Suppressor macrophage treated with lipopolysaccharide for 1 hour (primary cell): ENCODE measurements around the gene TERT.
A peak's percentile ranks its signal among the peaks of the same experiment; 100 is the strongest.

ENCODE experiments used
- DNase-seq, 3 donors: peaks; one replicate each; pipeline ENCODE4 v3.0.0-alpha.2; 2020 to 2022

The TERT gene

DNA sequence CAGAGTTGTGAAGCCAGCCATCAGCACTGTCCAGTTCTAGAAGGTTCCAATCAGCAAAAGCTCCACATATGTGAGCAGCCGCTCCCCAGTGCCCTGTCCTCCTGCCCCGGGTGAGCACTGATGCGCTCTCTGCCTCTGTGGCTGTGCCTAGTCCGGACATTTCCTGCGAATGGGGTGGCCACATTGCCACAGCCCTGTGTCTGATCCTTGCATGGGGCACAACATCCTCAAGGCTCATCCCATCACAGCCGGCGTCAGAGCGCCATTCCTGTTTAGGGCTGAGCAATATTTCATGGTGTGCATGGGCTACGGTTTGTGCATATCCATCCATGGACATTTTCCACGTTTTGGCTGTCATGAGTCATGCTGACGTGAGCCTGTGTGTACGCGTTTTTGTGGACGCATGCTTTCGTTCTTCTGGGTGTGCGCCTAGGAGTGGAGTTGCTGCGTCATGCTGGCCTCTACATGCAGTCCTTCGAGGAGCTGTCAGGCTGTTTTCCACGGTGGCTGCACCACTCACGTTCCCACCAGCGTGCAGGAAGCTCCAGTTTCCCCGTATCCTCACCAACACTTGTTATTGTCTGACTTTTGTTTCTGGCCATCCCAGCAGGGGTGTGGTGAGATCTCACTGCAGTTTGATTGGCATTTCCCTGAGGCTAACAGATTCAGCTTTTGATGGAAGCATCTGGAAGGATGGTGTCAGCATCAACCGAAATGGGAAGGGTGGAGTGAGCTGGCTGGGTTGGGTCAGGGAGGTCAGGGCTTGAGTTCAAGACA, 79.4 kb downstream of the TERT start:
- DNase-seq, result no peak

DNA sequence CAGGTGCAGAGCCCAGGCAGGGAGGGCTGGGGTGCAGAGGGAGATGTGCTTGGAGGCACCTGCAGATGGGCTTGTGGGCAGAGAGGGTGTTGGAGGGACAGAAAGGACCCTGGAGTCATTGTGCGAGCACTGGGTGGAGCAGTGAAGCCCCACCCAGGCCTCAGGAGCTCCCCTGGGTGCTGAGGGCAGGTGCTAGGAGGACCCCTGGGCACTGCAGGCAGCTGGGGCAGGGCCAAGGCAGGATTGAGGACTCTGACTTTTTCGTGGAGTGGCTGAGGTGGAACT, 80.0 kb downstream of the TERT start:
- no peak for DNase-seq

GRCh38 chr5:1214163-1214935, 80.5 kb downstream of the TERT start:
- DNase-seq, result no peak

- no peak for DNase-seq
These were observed 81.2 kb downstream of the TERT start for GRCh38 chr5:1213508-1214162.

- no peak for DNase-seq
These were observed 82.0 kb downstream of the TERT start for GRCh38 chr5:1212881-1213280.

DNA sequence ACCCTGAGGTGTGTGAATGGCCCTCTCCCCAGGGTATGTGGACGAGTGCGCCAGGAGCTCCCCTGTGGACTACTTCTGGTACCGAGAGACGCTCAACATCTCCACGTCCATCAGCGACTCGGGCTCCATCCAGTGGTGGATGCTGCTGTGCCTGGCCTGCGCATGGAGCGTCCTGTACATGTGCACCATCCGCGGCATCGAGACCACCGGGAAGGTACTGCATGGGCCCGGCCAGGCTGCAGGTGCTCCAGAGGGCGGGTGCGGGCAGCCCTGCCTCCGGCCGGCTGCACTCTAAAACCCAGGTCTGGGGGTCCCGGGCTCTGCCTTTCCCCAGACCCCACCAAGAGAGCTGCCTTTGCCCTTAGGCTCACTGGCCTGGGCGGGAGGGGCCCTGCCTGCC, 82.6 kb downstream of the TERT start:
- no peak for DNase-seq

GRCh38 chr5:1211701-1212100, 83.2 kb downstream of the TERT start:
- DNase-seq, result no peak

- no peak for DNase-seq
These were observed 84.0 kb downstream of the TERT start for GRCh38 chr5:1210832-1211251.

GRCh38 chr5:1209896-1210776, 84.7 kb downstream of the TERT start:
- no peak for DNase-seq

GRCh38 chr5:1209489-1209852, 85.4 kb downstream of the TERT start:
- no peak for DNase-seq

DNA sequence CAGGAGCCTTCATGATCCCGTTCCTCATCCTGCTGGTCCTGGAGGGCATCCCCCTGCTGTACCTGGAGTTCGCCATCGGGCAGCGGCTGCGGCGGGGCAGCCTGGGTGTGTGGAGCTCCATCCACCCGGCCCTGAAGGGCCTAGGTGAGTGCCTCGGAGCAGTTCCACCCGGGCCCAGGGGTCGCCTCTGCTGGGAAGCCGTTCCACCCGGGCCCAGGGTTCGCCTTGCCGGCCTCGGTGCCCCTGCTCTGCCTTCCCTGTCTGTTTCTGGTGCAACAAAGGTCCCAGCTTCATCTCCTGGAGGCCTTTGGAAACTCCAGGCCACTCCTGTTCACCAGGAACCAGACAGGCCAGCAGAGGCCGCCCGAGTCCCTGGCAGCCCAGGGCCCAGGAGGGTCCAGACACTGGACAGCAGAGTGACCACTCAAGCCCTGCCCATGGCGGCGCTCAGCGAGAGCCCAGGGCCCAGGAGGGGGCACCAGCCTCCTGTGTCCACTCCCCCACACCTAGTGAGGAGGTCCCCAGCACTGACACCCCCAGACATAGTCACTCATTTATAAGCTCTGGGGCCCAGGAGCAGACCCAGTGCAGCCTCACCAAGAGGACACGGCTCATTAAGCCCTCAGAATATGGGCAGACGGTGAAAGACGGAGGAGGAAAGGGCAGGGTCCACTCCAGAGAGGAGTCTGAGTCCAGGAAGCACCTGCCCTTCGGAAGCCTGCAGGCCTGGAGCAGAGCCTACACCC, 86.0 kb downstream of the TERT start:
- peak in 2 of 3 donors; percentile 1 to 18 for DNase-seq

DNA sequence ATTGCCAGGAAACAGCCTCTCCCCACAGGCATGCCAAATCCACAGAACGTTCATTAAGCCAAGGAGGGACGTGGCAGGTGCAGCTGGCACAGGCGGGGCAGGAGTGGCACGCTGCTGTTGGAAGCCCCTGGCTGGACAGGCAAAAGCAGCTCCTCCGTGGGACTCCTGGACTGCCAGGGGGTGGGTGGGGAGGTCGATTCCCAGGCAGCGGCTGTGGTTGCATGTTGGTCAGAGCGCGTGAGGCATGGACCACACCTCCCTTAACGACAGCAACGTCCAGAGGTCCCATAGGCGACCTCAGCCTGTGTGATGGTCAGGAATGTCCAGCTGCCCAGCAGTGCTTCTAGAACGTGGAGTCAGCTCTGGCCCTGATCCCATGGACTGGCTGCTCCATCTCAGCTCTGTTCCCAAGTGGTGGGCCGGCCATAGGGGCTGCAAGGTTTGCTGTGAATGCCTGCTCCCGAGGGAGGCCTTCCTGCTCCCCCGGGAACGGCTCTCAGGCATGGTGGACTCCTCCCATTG, 86.6 kb downstream of the TERT start:
- DNase-seq, result no peak

- no peak for DNase-seq
These were observed 87.3 kb downstream of the TERT start for GRCh38 chr5:1207555-1207954.

GRCh38 chr5:1206521-1207412, 88.1 kb downstream of the TERT start:
- DNase-seq, result no peak

DNA sequence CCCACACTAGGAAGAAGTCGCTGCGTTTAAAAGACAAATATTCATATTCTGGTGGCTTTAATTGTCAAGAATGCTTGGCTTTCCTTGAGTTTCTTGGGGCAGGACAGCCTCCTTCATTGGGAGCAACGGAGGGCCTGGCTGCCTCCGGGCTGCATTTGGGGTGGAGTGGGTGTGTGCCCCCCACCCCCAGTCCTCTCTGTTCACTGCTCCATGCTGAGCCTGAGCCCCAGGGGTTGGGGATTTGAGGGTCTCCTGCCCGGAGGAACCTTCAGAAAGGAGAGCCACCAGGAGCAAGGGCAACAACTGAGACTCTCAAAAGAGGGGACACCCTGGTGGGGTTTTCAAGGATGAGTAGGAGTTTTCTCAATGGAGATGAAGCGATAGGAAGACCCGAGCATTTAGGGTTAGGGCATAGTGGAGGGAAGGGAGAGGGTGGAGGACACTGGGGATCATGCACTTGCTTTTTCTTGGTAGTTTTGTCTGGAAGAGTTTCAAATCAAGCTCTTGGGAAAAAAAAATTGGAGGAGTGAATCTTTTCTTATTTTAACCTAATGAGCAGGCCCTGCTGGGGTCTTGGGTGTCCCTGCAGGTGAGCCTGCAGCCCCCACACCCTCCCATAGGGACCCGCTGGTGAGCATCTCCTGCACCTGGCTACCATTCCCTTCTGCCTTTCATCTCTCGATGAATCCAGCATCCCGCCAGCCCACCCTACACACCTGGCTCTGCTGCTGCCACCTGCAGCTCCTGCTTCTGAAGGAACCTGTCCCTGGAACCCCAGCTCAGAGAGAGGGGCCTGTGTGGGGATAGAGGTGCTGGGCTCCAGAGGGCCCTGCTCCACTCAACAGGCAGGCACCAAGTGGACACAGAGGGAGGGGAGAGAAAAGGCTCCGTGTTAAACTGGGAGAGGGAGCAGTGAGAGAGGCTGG, 89.3 kb downstream of the TERT start:
- no peak for DNase-seq

GRCh38 chr5:1204693-1205242, 90.1 kb downstream of the TERT start:
- peak; percentile 24 to 33 (median 30) for DNase-seq

- no peak for DNase-seq
These were observed 90.7 kb downstream of the TERT start for GRCh38 chr5:1203968-1204692.

GRCh38 chr5:1203311-1203967, 91.4 kb downstream of the TERT start:
- no peak for DNase-seq
